MCF 10A (cell line): ENCODE results near the gene ABCA8. TPM values are rescaled to one million over a fixed set of nuclear protein-coding genes. Genes with fewer than 3 reads are reported as not detected.

Source experiments
- BruUV-seq: library from RNA; stranded (reverse); fragments of 400-500 nt; replicated peaks from 2 replicates; lab custom pipeline; 2021; lab: Mats Ljungman, UMichigan
- CTCF ChIA-PET: fragments of 300-600 bp; sonication (Branson Sonifier 250); formaldehyde crosslinking; extraction: SDS; loops from one replicate; lab custom pipeline; 2021; ENCODE audit warnings: antibody characterized with exemption, inconsistent platforms; lab: Yijun Ruan, JAX
- POLR2A ChIA-PET: fragments of 300-600, 350-650 bp; sonication (Branson Sonifier 250); formaldehyde crosslinking; extraction: SDS; loops from one replicate; lab custom pipeline; 2020; ENCODE audit warnings: antibody characterized with exemption, inconsistent platforms; lab: Yijun Ruan, JAX
- DNase-seq: peaks from one replicate; pipeline ENCODE4 v3.0.0-alpha.2; 2018; ENCODE audit not compliant: unreplicated experiment
- H3K27ac Mint-ChIP-seq: one replicate; pipeline ENCODE4 v1.8.0; 2022; ENCODE audit warnings: mild to moderate bottlenecking, low read depth, mixed read lengths; ENCODE audit not compliant: unreplicated experiment
- H3K27me3 Mint-ChIP-seq: one replicate; pipeline ENCODE4 v1.8.0; 2022; ENCODE audit warnings: mixed read lengths; ENCODE audit not compliant: insufficient read depth, unreplicated experiment
- H3K36me3 Mint-ChIP-seq: one replicate; pipeline ENCODE4 v1.8.0; 2022; ENCODE audit warnings: mild to moderate bottlenecking, moderate library complexity, mixed read lengths; ENCODE audit not compliant: insufficient read depth, unreplicated experiment
- H3K4me1 Mint-ChIP-seq: one replicate; pipeline ENCODE4 v1.8.0; 2022; ENCODE audit warnings: mixed read lengths; ENCODE audit not compliant: insufficient read depth, unreplicated experiment
- H3K4me3 Mint-ChIP-seq: one replicate; pipeline ENCODE4 v1.8.0; 2022; ENCODE audit warnings: mild to moderate bottlenecking, moderate library complexity, mixed read lengths; ENCODE audit not compliant: unreplicated experiment
- H3K9me3 Mint-ChIP-seq: one replicate; pipeline ENCODE4 v1.8.0; 2022; ENCODE audit warnings: mixed read lengths; ENCODE audit not compliant: unreplicated experiment
- intact Hi-C: fragments of 100-400 bp; cut with micrococcal nuclease; formaldehyde crosslinking; loops from 2 replicates; pipeline ENCODE4 v1.14.1; 2022
- total RNA-seq: library from RNA; stranded (reverse); gene quantifications from 2 replicates; pipeline ENCODE4 v1.2.3, GENCODE V29; 2022
- TF ChIP-seq, protein P1 (sequence below): fragments of 200-600 bp; IDR thresholded peaks from one replicate; pipeline ENCODE4 v1.8.0; 2022; ENCODE audit warnings: antibody characterized with exemption, mild to moderate bottlenecking; ENCODE audit not compliant: unreplicated experiment

Gene ABCA8
- total RNA-seq, 1 experiment from 2014 or later: 1.5 TPM

DNA sequence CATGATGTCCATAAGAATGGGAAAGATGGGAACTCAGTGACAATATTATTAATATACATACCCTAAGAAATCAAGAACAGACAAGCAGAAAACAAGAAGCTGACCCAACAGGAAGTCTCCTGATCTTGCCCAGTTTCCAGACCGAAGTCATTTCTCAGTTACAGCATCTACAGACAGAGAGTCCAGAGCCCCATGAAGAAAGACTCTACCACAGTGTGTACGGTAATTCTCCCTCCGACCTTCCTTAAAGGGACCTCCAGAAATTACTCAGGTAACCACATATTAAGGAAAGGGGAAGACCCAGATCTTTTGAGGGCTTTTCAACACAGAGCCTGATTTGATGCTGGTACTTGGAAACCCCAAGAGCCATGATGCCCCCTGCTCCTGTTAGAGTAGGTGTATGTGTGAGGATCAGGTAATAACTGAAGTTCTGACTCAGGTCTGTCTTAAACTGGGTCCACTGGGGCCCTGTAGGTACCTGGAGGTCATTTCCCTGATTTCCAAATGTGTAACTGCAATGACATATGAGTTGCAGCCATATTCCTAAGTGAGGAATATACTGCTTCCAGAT is 132.4 kb downstream of the ABCA8 start:
- POLR2A ChIA-PET: interaction anchor here (0.9 to 1.4 kb wide), 2 partner anchors 14 to 33 kb away, joined by 3 to 4 read pairs; no protein-coding TSS in a partner anchor
- H3K36me3 Mint-ChIP-seq: no peaks in the 10 kb centered on the region

DNA sequence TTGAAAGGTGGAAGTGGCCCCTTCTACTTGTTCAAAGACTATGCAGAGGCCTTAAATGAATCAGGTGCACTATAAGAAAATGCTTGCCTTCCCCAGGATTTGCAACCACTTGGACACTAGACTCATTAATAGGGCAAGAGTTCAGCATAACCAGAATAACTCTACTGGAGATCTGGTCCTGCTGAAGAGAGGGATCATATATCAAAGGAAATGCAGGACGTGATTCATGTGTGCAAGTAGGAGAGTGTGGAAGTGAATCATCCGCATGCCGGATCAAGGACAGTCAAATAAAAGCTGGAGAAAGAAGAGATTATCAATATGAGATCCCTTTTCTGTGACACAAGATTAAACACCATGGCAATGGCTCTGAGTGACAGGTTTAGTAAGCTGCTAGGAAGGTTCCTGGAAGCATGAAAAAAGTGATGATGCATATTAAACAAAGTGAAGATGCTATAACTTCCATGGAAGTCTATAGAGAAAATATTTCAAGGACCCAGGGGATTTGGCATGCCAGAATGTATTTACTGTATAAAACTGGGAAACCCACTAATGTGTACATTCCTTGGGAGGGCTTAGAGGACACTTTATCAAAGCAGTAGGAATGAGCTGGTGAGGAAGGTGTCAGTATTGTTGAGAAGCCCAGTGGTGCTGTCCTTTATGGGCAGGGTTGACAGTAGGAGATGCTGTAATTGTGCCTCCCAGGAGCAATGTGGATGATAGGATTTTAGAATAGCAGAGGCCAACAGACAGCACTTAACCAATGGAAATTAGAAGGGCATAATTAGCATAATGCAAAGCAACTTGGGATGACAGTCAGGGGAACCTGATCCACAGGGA is 133.1 kb downstream of the ABCA8 start:
- POLR2A ChIA-PET: interaction anchor here (0.9 to 1.4 kb wide), 3 partner anchors 15 to 34 kb away, joined by 3 to 4 read pairs (median 4); no protein-coding TSS in a partner anchor
- intact Hi-C loops: no loop called here
- no peak overlapping the region for H3K4me3 Mint-ChIP-seq

More for the DNA sequence above, 132.4 kb downstream of the ABCA8 start:
- DNase-seq: no peak
- Mint-ChIP-seq H3K4me1 (peaks cover 16% of the 10 kb centered on the region), H3K9me3 (no peaks in the 10 kb centered on the region), H3K27me3 (no peaks in the 10 kb centered on the region), H3K27ac (no peak overlapping the region), H3K4me3 (no peak overlapping the region)
- intact Hi-C loops: no loop called here
- CTCF ChIA-PET: interaction anchor here (0.6 kb wide), 1 partner anchor 306 kb away, joined by 3 read pairs; no protein-coding TSS in a partner anchor
- TF ChIP-seq, protein P1, sequence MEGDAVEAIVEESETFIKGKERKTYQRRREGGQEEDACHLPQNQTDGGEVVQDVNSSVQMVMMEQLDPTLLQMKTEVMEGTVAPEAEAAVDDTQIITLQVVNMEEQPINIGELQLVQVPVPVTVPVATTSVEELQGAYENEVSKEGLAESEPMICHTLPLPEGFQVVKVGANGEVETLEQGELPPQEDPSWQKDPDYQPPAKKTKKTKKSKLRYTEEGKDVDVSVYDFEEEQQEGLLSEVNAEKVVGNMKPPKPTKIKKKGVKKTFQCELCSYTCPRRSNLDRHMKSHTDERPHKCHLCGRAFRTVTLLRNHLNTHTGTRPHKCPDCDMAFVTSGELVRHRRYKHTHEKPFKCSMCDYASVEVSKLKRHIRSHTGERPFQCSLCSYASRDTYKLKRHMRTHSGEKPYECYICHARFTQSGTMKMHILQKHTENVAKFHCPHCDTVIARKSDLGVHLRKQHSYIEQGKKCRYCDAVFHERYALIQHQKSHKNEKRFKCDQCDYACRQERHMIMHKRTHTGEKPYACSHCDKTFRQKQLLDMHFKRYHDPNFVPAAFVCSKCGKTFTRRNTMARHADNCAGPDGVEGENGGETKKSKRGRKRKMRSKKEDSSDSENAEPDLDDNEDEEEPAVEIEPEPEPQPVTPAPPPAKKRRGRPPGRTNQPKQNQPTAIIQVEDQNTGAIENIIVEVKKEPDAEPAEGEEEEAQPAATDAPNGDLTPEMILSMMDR: no peak
- BruUV-seq: no TSS peak

DNA sequence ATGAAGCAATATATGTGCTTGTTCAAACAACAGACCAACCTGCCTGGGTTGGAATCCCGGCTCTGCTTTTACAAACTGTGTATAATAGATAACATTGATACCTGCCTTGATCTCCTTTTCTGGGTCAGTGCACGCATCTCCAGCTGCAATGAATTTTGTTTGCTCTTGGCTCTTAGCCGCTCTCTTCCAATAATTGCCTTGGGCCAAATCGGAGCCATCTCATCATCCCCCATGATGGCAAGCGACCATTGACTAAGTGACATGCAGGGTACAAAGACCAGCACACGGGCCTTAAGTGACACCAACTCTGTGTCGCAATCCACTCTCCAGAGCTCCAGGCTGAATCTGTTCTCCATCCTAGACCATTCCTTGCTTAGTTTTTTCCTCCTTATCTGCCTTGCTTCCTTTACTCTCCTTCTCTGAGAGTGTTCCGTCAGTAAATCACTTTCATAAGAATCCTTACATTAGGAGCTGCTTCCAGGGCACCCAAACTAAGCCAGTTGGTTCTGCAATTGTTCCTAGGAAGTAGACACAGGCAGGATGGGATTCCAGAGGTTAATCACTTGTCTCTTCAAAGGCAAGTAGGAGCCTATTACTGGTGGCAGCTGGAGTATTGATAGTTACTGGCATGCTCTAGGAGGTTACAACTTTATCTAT is 134.2 kb downstream of the ABCA8 start:
- Mint-ChIP-seq H3K9me3 (no peaks in the 10 kb centered on the region), H3K27ac (no peak overlapping the region), H3K4me1 (peaks cover 16% of the 10 kb centered on the region), H3K36me3 (no peaks in the 10 kb centered on the region), H3K27me3 (no peaks in the 10 kb centered on the region), H3K4me3 (no peak overlapping the region)
- ChIA-PET CTCF (no interaction called here), POLR2A (interaction anchor here (0.6 kb wide), 1 partner anchor 468 kb away, joined by 3 read pairs; no protein-coding TSS in a partner anchor)
- intact Hi-C loops: no loop called here
- DNase-seq: no peak
- TF ChIP-seq, protein P1: no peak
- no TSS peak for BruUV-seq

More for the DNA sequence above, 133.1 kb downstream of the ABCA8 start:
- H3K27ac Mint-ChIP-seq: no peak overlapping the region
- no peaks in the 10 kb centered on the region for H3K9me3 Mint-ChIP-seq
- no peaks in the 10 kb centered on the region for H3K36me3 Mint-ChIP-seq
- H3K4me1 Mint-ChIP-seq: peaks cover 16% of the 10 kb centered on the region
- CTCF ChIA-PET: interaction anchor here (0.6 kb wide), 1 partner anchor 305 kb away, joined by 3 read pairs; no protein-coding TSS in a partner anchor
- H3K27me3 Mint-ChIP-seq: no peaks in the 10 kb centered on the region
- peak; percentile 85 for DNase-seq
- BruUV-seq: no TSS peak
- TF ChIP-seq, protein P1: no peak

DNA sequence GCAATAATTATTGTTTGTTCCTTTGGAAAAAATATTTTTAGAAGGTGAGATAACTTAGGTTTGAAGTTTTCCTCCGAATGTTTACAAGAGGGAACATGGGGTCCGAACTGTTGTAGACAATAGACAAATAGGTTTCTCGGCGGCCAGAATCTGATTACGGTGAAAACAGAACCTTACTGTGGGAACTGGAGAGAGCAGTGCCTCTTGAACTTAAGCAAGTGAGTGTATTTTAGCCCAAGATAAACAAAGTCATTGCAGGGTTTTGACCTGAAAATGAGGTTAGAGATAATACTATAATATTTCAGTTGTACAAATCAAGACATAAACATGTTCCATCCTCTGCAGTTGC is 134.7 kb downstream of the ABCA8 start:
- no peak for DNase-seq
- ChIA-PET POLR2A (no interaction called here), CTCF (no interaction called here)
- intact Hi-C loops: no loop called here
- Mint-ChIP-seq H3K36me3 (no peaks in the 10 kb centered on the region), H3K9me3 (no peaks in the 10 kb centered on the region), H3K27me3 (no peaks in the 10 kb centered on the region), H3K27ac (no peak overlapping the region), H3K4me1 (peaks cover 16% of the 10 kb centered on the region), H3K4me3 (no peak overlapping the region)
- BruUV-seq: no TSS peak
- TF ChIP-seq, protein P1: no peak
